NB4 (cell line): ENCODE results near the gene PF4V1.

ENCODE experiments used
- DNase-seq: peaks from one replicate; pipeline ENCODE4 v3.0.0; 2010; ENCODE audit warnings: low read depth
- H3K4me3 ChIP-seq: one replicate; pipeline ENCODE4 v1.5.1; 2011; ENCODE audit warnings: mild to moderate bottlenecking, low read depth, low read length, moderate library complexity
- CTCF ChIP-seq: IDR thresholded peaks from one replicate; pipeline ENCODE4 v1.5.1; 2012; ENCODE audit warnings: low read depth, low read length
- MAX ChIP-seq: IDR thresholded peaks from 2 replicates; pipeline ENCODE4 v1.6.1; 2011; ENCODE audit warnings: low read depth, low read length
- MYC ChIP-seq: IDR thresholded peaks from 2 replicates; pipeline ENCODE4 v1.6.1; 2011; ENCODE audit warnings: low read depth, low read length
- POLR2A ChIP-seq: IDR thresholded peaks from 2 replicates; pipeline ENCODE4 v1.6.1; 2011; ENCODE audit warnings: mild to moderate bottlenecking; ENCODE audit not compliant: insufficient read length; ENCODE audit errors: extremely low read depth

PF4V1 gene

DNA sequence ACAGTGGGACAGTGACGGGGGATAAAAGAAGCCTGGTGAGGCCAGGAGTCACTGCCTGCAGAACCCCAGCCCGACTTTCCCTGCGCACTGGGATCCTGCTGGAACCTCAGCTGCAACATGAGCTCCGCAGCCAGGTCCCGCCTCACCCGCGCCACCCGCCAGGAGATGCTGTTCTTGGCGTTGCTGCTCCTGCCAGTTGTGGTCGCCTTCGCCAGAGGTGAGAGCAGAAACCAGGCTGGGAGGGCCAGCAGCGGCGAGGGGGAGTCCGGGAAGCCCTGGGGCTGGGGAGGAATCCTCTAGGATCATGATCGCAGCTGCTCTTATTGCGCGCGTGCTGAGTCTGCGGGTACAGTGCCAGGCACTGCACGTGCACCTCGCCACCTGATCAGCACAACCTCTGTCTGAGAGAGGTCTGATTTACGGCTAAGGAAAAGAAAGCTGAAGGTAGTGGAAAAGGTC, at the start of gene PF4V1:
PF4V1 (plus strand) TSS at position 51 of the 459 bp plus-strand sequence; CDS start at position 118, 67 bp downstream.
- TF ChIP-seq MAX (no peak), POLR2A (no peak)
- DNase-seq: no peak
- no peak within 1 kb of the TSS for H3K4me3 ChIP-seq

DNA sequence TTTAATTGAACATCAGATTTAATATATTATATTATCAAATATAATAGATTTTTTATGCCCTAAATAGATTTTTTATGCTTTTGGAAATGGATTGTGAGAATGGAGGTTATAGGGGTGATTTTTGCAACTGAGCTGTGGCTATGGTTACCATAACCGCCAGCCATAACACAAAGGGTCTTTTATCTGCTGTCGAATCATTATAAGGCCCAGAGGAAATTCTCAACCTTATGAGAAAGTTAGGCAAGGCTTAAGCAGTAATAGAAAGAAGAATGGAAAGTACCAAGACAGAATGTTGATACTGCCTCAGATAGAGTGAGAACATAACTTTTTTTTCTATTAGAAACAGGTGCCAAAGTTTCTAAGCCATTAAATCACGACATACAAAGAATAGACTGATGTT, 42.9 kb upstream of the PF4V1 start:
- no peak for TF ChIP-seq POLR2A
- no peak for TF ChIP-seq MYC
- no peak for TF ChIP-seq MAX
- no peak for TF ChIP-seq CTCF
- no peak overlapping the region for H3K4me3 ChIP-seq
- no peak for DNase-seq

GRCh38 chr4:73811841-73812240, 41.3 kb upstream of the PF4V1 start:
- no peak for TF ChIP-seq MAX
- TF ChIP-seq CTCF: no peak
- H3K4me3 ChIP-seq: no peak overlapping the region
- DNase-seq: no peak

DNA sequence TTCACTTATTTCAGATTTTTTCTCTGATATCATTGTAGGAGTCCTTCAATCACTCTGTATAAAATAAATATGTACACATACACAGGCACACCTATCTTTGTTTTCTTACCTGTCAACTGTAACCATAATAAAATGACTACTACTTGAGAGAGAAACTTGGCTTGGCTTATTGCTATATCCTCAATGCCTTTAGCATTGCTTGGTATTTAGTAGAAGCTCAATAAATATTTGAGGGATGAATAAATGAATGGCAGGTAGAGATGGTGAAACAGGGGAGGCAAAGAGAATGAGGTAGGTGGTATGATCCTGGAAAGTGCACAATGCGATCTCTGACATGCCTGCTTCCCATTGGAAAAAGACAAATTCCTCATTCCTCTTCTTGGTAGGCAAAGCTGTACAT, 38.4 kb upstream of the PF4V1 start:
- no peak overlapping the region for H3K4me3 ChIP-seq
- no peak for TF ChIP-seq POLR2A
- no peak for TF ChIP-seq CTCF
- TF ChIP-seq MAX: no peak
- TF ChIP-seq MYC: no peak
- DNase-seq: no peak

DNA sequence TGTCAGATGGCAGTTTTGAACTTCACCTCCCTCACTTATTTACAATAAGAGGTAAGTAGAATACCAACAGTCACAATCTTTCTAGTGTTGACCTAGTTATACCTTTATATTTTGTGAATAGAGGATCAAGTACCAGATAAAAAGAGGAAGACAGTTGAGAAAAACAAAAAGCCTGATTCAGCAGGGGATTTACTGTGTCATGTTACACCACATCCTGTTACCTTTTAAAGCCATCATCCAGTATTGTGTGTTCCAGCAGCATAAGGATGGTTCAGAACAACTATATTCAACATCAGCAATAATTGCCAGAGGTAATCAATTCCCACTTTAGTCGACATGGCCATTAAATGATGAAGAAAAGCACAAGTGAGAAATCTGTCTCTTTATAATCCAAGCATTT, 38.0 kb upstream of the PF4V1 start:
- no peak overlapping the region for H3K4me3 ChIP-seq
- no peak for TF ChIP-seq CTCF
- no peak for TF ChIP-seq MAX
- no peak for TF ChIP-seq MYC
- no peak for TF ChIP-seq POLR2A
- peak; percentile 62 for DNase-seq

DNA sequence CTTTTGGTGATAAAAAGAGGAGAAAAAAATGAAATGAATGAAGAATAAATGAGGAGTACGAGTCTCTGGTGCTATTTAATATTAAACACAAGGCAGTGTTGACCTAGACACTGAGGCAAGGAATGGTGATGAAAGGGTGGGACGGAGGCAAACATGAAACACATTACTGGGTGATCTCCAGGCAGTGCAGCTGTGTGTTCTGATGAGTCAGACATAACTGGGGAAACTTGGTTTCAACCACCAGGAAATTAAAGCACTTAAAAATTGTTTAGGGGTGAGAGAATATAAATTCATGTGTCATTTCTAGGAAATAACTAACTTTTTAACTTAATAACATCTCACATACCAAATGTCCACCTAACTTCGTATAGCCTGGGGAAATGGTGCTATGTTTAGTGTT, 36.3 kb upstream of the PF4V1 start:
- peak; percentile 29 for DNase-seq
- no peak overlapping the region for H3K4me3 ChIP-seq
- no peak for TF ChIP-seq POLR2A
- TF ChIP-seq CTCF: no peak
- TF ChIP-seq MYC: no peak
- TF ChIP-seq MAX: no peak
